Erythroblast (primary cell): ENCODE measurements around the gene RAB30.

Experiments
- DNase-seq, 2 experiments: peaks; one replicate each; lab custom pipeline; 2025; lab: John Stamatoyannopoulos, UW
- GATA1 ChIP-seq: IDR thresholded peaks from 2 replicates; pipeline ENCODE4 v1.6.1; 2011; ENCODE audit warnings: low read depth, mild to moderate bottlenecking, control low read depth, low read length, moderate library complexity
- POLR2A ChIP-seq: IDR thresholded peaks from 2 replicates; pipeline ENCODE4 v1.6.1; 2011; ENCODE audit warnings: mild to moderate bottlenecking, low read length

The RAB30 gene

DNA sequence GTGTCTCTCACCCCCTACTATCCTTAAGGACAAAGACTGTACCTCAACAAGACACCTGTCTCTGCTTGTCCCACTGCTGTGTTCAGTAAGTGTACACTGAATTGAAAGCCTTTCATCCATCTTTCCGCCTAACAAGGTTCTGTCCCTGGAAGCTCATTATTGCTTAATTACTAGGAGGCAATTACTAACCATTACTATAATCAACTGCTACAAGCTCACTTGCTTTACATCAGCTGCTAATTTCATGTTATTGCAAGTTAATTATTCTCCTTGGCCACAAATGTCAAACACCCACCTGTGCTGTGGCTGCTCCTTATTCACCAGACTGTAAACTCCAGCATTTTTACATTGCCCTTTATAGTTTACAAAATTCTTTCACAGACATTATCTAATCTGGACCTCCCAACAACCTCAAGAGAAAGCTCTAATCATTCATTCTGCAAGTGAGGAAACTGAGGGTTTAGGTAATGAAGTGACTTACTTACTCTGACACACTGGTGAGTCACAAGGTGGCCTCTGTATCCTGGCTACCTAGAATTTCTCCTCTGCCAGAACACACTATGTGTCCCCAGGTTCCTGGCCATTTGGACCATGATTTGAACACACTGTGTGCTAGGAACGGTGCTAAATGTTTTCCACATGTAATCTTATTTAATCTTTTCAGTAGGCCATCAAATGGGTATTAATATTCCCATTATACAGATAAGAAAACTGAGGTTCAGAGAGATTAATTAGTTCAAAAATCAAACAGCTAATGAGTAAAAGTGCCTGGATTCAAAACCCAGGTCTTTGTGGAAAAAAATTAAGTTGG is 66.7 kb downstream of the RAB30 start:
- TF ChIP-seq GATA1 (no peak), POLR2A (no peak)
- no peak for DNase-seq

DNA sequence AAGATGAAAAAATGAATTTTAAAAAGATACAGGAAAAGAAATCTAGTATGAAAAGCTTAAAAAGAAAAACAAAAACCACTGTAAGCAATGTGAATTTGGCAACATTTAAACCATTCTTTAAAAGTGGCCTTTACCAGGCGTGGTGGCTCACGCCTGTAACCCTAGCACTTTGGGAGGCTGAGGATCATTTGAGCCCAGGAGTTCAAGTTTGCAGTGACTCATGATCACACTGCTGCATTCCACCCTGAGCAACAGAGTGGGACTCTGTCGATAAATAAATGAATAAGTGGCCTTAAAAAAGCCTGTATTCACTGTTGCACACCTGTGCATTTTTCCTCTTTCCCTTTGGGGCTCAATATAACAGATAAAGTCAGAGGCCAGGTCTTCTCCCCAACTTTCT is 69.2 kb downstream of the RAB30 start:
- TF ChIP-seq POLR2A (no peak), GATA1 (no peak)
- no peak for DNase-seq

- TF ChIP-seq POLR2A (no peak), GATA1 (no peak)
- no peak for DNase-seq
Measured at GRCh38 chr11:83002053-83002452, 69.6 kb downstream of the RAB30 start.

- no peak for TF ChIP-seq POLR2A
- TF ChIP-seq GATA1, result no peak
Measured at GRCh38 chr11:83000381-83000780, 71.3 kb downstream of the RAB30 start.

DNA sequence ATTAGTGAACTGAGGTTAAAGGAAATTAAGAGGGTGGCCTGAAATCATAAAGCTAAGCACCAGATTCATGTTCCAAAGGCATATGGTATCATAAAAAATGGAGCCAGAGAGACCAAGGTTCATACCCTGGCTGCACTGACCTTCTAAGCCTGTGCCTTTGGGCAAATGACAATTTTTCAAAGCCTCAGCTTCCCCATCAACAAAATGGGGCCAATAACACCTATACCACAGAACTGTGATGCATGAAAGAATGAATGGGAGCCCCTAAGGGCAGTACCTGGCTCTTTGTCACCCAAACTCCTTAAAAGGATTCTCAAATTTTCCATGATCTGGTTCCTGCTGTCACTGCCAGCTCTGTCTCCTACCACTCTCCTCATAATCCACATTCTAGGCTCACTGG is 72.5 kb downstream of the RAB30 start:
- TF ChIP-seq POLR2A, result no peak
- no peak for TF ChIP-seq GATA1
- DNase-seq, result no peak

More at GRCh38 chr11:83000381-83000780, 71.3 kb downstream of the RAB30 start:
- no peak for DNase-seq

DNA sequence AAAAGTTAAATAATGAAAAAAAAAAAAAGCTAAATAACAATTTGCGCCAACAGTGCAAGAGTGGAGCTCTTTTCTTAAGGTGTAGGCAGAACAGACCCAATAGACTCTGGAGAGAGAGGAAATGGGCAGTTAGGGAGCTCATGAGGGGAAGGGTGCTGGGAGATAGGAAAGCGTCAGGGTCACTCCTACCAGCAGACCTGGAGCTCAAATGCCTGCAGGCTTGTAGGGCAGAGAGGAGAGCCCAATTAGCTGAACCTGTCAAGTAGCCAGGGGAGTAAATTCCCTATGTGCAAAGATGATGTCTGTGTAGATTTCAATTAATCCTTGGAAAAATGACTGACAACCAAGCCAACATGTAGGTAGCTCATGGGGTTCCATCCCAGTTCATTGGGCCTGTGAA is 73.0 kb downstream of the RAB30 start:
- DNase-seq, result no peak
- TF ChIP-seq GATA1 (no peak), POLR2A (no peak)

GRCh38 chr11:82996966-82997606 is 74.6 kb downstream of the RAB30 start:
- DNase-seq, result no peak
- no peak for TF ChIP-seq GATA1
- TF ChIP-seq POLR2A, result no peak

DNA sequence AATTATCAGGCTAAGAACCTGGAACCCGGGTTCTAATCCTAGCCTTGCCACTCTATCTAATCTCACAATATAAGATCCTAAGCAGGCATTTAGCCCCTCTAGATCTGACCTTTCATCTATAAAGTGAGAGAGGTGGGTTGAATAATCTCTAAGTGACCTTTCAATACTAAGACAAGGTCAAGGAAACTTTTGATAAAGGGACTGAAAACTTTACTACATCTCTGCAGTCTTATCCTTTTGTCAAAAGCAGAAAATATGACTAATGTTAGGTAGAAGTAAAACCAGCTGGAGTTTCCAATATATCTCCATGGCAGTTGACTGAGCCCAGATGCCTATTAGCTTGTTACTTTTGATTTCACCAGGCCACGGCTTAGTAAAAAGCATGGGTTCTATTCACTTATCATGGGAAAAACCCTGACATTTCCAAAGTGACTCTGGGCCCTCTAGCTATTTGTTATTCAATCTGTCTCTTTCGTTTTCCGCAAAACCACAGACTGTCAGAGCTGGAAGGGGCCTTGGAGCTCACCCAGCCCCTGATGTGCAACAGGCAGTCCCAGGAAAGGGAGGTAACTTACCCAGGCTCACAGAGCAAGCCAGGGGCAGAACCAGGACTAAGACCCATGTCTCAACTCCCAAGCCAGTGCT is 75.8 kb downstream of the RAB30 start:
- TF ChIP-seq POLR2A (no peak), GATA1 (no peak)
- no peak for DNase-seq

- TF ChIP-seq POLR2A (no peak), GATA1 (no peak)
- DNase-seq, result no peak
Measured at GRCh38 chr11:82995235-82995634, 76.5 kb downstream of the RAB30 start.

DNA sequence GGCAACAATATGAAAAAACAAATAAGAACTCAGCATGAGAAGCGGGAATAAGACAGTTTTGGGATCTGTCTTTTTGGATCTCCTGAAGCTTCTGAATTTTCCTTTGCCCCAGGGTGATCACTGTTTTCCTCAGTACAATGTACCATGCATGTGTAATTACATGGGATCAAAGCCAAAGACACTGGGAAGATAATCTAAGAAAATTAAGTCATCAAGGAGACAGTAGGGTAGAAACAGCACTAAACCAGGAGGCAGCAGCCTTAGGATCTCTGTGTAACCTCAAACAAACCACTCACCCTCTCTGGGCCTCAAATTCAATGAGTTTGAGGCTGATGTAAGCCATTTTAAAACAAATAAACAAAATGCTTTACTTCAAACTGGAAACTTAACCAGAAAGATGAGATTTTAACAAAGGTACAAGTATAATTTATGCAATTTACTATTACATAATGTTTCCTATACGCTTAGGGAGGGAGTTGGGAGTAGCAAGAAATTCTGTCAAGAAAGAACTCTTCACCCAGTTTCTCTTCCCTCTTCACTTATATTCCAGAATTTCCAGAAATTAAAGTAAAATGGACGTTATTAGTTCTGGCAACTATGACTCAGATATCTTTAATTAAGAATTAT is 77.0 kb downstream of the RAB30 start:
- TF ChIP-seq POLR2A (no peak), GATA1 (no peak)
- DNase-seq, result no peak

GRCh38 chr11:82992223-82992622 is 79.5 kb downstream of the RAB30 start:
- DNase-seq, result no peak
- no peak for TF ChIP-seq POLR2A
- no peak for TF ChIP-seq GATA1

GRCh38 chr11:82989628-82990404 is 81.9 kb downstream of the RAB30 start:
- no peak for DNase-seq
- TF ChIP-seq POLR2A (no peak), GATA1 (no peak)
